K562 (cell line): Measurements from ENCODE around the gene PTOV1. TPM values are rescaled to one million over a fixed set of nuclear protein-coding genes. Genes with fewer than 3 reads are reported as not detected.

Source experiments
- CBFA2T2 ChIP-seq: fragments of 450-650 bp; conservative IDR thresholded peaks from 2 replicates; pipeline ENCODE4 v1.6.1; 2017; ENCODE audit warnings: mild to moderate bottlenecking
- CCAR2 ChIP-seq: fragments of 200-400 bp; formaldehyde crosslinking; IDR thresholded peaks from 2 replicates; pipeline ENCODE4 v1.6.1; 2017; ENCODE audit warnings: mild to moderate bottlenecking, low read depth, low read length
- GABPB2 ChIP-seq: fragments of 250-450 bp; sonication (Bioruptor Pico); conservative IDR thresholded peaks from 2 replicates; pipeline ENCODE4 v1.5.1; 2021; ENCODE audit warnings: mild to moderate bottlenecking
- GTF2E2 ChIP-seq: fragments of 200-800 bp; sonication (Bioruptor generic); IDR thresholded peaks from 2 replicates; pipeline ENCODE4 v1.6.1; 2016; ENCODE audit warnings: missing genetic modification characterization, missing compliant biosample characterization
- MCM7 ChIP-seq, 2 experiments: fragments of 450-650 bp; IDR thresholded peaks; 2 replicates each; pipeline ENCODE4 v1.6.1; 2016 to 2018
- MEF2A ChIP-seq: IDR thresholded peaks from 2 replicates; pipeline ENCODE4 v1.6.1; 2011; ENCODE audit warnings: low read depth, mild to moderate bottlenecking, low read length, moderate library complexity; ENCODE audit not compliant: control insufficient read depth
- MTA1 ChIP-seq: fragments of 450-650 bp; IDR thresholded peaks from 2 replicates; pipeline ENCODE4 v1.6.1; 2017; ENCODE audit warnings: borderline replicate concordance
- NFIX ChIP-seq: fragments of 250-450 bp; sonication (Bioruptor Pico); IDR thresholded peaks from 2 replicates; pipeline ENCODE4 v1.4.0; 2020; ENCODE audit warnings: low read depth, mild to moderate bottlenecking, moderate library complexity
- PURB ChIP-seq: sonication (generic); formaldehyde crosslinking; IDR thresholded peaks from 2 replicates; pipeline ENCODE4 v1.9.0; 2021; ENCODE audit warnings: low read depth, mild to moderate bottlenecking, missing genetic modification reagents
- RB1 ChIP-seq: fragments of 450-650 bp; IDR thresholded peaks from 2 replicates; pipeline ENCODE4 v1.6.1; 2017; ENCODE audit warnings: low read depth, mild to moderate bottlenecking
- RBM14 ChIP-seq: fragments of 200-400 bp; formaldehyde crosslinking; IDR thresholded peaks from 2 replicates; pipeline ENCODE4 v1.6.1; 2018; ENCODE audit warnings: low read depth, mild to moderate bottlenecking, low read length, moderate library complexity, borderline replicate concordance; ENCODE audit not compliant: insufficient read depth
- RBM34 ChIP-seq: fragments of 200-400 bp; formaldehyde crosslinking; IDR thresholded peaks from 2 replicates; pipeline ENCODE4 v1.6.1; 2018; ENCODE audit warnings: low read length, borderline replicate concordance; ENCODE audit not compliant: insufficient read depth
- SETDB1 ChIP-seq: IDR thresholded peaks from one replicate; pipeline ENCODE4 v1.6.1; 2012; ENCODE audit warnings: low read length, control low read depth, inconsistent platforms
- SPI1 ChIP-seq: IDR thresholded peaks from 2 replicates; pipeline ENCODE4 v1.6.1; 2011; ENCODE audit warnings: low read depth, low read length, control low read depth, borderline replicate concordance
- TBL1XR1 ChIP-seq, 2 experiments: IDR thresholded peaks; 2 replicates each; pipeline ENCODE4 v1.6.1; 2012; ENCODE audit warnings: improper control_type of control experiment in 2 of 2, low read length in 2 of 2, mild to moderate bottlenecking in 1 of 2
- TCF7 ChIP-seq: sonication (generic); IDR thresholded peaks from 2 replicates; pipeline ENCODE4 v1.6.1; 2016; ENCODE audit warnings: antibody characterized with exemption, borderline replicate concordance
- WHSC1 ChIP-seq: IDR thresholded peaks from one replicate; pipeline ENCODE4 v1.6.1; 2012; ENCODE audit warnings: low read length, control low read depth, inconsistent platforms
- YBX1 ChIP-seq: fragments of 450-650 bp; IDR thresholded peaks from 2 replicates; pipeline ENCODE4 v1.7.1; 2016; ENCODE audit warnings: mild to moderate bottlenecking
- ZNF12 ChIP-seq: sonication (generic); formaldehyde crosslinking; IDR thresholded peaks from 2 replicates; pipeline ENCODE4 v1.4.0; 2020; ENCODE audit warnings: mild to moderate bottlenecking, missing genetic modification reagents
- ZNF175 ChIP-seq: fragments of 200-800 bp; sonication (Bioruptor generic); IDR thresholded peaks from 2 replicates; pipeline ENCODE4 v1.6.1; 2016; ENCODE audit warnings: low read depth, mild to moderate bottlenecking, missing genetic modification characterization, missing compliant biosample characterization
- polyA plus RNA-seq, 8 experiments: library from polyadenylated mRNA; depleted of rRNA in 4 of 8; stranded (reverse) in 5 of 8; unstranded in 3 of 8; fragments of >200 nt; fragmentation: Nextera tagmentation in 2 of 8; fragmentation: Illumina TruSeq in 1 of 8; extraction: Ambion mirVana in 2 of 8; extraction: Trizol in 1 of 8; gene quantifications; 2 replicates each; pipeline versions ENCODE4 v1.2.1 to v1.2.3, GENCODE V29; 2011 to 2014; ENCODE audit warnings: inconsistent platforms in 1 of 8, missing spikeins in 1 of 8
- total RNA-seq, 7 experiments: library from RNA; depleted of rRNA in 6 of 7; stranded (reverse); fragments of >200 nt in 6 of 7; fragmentation: Illumina TruSeq in 2 of 7; extraction: Trizol in 2 of 7; gene quantifications; 2 replicates each; pipeline versions ENCODE4 v1.2.1 to v1.2.3, GENCODE V29; 2011 to 2021; ENCODE audit warnings: low replicate concordance in 1 of 7
- TF ChIP-seq, protein P1 (sequence below): fragments of 250-450 bp; sonication (Bioruptor Pico); IDR thresholded peaks from 2 replicates; pipeline ENCODE4 v1.9.0; 2021; ENCODE audit warnings: mild to moderate bottlenecking, inconsistent platforms
- TF ChIP-seq, protein P2 (sequence below): fragments of 450-650 bp; formaldehyde crosslinking; IDR thresholded peaks from 2 replicates; pipeline ENCODE4 v1.4.0; 2020; ENCODE audit warnings: mild to moderate bottlenecking, moderate library complexity
- TF ChIP-seq, protein P3 (sequence below): fragments of 450-650 bp; formaldehyde crosslinking; IDR thresholded peaks from 2 replicates; pipeline ENCODE4 v1.4.0; 2020; ENCODE audit warnings: mild to moderate bottlenecking
- TF ChIP-seq, protein P4 (sequence below), 2 experiments: fragments of 450-650 bp in 1 of 2; IDR thresholded peaks; 2 replicates each; pipeline ENCODE4 v1.6.1; 2011 to 2017; ENCODE audit warnings: low read depth in 2 of 2, antibody characterized with exemption in 1 of 2, borderline replicate concordance in 1 of 2, low read length in 1 of 2, mild to moderate bottlenecking in 1 of 2, mixed read lengths in 1 of 2; ENCODE audit not compliant: control insufficient read depth in 1 of 2

PTOV1 gene
- total and polyA plus RNA-seq, 9 of the 15 experiments (the other 6 are each of a cell fraction or from before 2014, with no cell fraction given): 4.9 to 169 (median 43.5) TPM

DNA sequence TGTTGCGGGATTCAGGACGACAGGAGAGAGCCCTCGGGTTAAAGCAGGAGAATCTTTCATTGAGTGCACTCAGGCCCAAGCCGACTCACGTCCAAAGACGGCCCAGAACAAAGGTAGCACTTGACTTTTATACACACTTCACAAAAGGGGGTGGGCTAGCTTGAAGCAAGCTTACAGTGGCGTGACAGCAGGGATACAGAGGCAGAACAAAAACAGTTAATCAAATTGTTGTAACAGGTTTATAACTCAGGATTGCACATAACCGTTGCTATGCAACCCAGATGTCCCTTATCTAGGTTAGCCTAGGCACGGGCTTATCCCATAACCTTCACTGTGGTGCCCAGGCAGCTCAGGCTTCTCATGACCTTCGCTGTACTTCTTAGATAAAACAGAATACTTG, 30.8 kb upstream of the PTOV1 start (continued):
- TF ChIP-seq MCM7 (IDR thresholded peaks at IDR 0.05): no peak
- TF ChIP-seq MTA1: no peak
- no peak for TF ChIP-seq NFIX
- TF ChIP-seq, protein P1, sequence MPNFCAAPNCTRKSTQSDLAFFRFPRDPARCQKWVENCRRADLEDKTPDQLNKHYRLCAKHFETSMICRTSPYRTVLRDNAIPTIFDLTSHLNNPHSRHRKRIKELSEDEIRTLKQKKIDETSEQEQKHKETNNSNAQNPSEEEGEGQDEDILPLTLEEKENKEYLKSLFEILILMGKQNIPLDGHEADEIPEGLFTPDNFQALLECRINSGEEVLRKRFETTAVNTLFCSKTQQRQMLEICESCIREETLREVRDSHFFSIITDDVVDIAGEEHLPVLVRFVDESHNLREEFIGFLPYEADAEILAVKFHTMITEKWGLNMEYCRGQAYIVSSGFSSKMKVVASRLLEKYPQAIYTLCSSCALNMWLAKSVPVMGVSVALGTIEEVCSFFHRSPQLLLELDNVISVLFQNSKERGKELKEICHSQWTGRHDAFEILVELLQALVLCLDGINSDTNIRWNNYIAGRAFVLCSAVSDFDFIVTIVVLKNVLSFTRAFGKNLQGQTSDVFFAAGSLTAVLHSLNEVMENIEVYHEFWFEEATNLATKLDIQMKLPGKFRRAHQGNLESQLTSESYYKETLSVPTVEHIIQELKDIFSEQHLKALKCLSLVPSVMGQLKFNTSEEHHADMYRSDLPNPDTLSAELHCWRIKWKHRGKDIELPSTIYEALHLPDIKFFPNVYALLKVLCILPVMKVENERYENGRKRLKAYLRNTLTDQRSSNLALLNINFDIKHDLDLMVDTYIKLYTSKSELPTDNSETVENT (CRISPR knock-in tag): no peak
- TF ChIP-seq CBFA2T2: peak; percentile 65
- no peak for TF ChIP-seq SETDB1
- no peak for TF ChIP-seq MEF2A
- TF ChIP-seq CCAR2: no peak
- TF ChIP-seq, protein P2, sequence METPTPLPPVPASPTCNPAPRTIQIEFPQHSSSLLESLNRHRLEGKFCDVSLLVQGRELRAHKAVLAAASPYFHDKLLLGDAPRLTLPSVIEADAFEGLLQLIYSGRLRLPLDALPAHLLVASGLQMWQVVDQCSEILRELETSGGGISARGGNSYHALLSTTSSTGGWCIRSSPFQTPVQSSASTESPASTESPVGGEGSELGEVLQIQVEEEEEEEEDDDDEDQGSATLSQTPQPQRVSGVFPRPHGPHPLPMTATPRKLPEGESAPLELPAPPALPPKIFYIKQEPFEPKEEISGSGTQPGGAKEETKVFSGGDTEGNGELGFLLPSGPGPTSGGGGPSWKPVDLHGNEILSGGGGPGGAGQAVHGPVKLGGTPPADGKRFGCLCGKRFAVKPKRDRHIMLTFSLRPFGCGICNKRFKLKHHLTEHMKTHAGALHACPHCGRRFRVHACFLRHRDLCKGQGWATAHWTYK: no peak
- no peak for TF ChIP-seq SPI1
- no peak for TF ChIP-seq ZNF175 (CRISPR knock-in tag)
- TF ChIP-seq, protein P3, sequence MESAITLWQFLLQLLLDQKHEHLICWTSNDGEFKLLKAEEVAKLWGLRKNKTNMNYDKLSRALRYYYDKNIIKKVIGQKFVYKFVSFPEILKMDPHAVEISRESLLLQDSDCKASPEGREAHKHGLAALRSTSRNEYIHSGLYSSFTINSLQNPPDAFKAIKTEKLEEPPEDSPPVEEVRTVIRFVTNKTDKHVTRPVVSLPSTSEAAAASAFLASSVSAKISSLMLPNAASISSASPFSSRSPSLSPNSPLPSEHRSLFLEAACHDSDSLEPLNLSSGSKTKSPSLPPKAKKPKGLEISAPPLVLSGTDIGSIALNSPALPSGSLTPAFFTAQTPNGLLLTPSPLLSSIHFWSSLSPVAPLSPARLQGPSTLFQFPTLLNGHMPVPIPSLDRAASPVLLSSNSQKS (CRISPR knock-in tag): no peak
- TF ChIP-seq GABPB2 (CRISPR knock-in tag): no peak
- no peak for TF ChIP-seq YBX1
- no peak for TF ChIP-seq RBM34
- TF ChIP-seq, protein P4, sequence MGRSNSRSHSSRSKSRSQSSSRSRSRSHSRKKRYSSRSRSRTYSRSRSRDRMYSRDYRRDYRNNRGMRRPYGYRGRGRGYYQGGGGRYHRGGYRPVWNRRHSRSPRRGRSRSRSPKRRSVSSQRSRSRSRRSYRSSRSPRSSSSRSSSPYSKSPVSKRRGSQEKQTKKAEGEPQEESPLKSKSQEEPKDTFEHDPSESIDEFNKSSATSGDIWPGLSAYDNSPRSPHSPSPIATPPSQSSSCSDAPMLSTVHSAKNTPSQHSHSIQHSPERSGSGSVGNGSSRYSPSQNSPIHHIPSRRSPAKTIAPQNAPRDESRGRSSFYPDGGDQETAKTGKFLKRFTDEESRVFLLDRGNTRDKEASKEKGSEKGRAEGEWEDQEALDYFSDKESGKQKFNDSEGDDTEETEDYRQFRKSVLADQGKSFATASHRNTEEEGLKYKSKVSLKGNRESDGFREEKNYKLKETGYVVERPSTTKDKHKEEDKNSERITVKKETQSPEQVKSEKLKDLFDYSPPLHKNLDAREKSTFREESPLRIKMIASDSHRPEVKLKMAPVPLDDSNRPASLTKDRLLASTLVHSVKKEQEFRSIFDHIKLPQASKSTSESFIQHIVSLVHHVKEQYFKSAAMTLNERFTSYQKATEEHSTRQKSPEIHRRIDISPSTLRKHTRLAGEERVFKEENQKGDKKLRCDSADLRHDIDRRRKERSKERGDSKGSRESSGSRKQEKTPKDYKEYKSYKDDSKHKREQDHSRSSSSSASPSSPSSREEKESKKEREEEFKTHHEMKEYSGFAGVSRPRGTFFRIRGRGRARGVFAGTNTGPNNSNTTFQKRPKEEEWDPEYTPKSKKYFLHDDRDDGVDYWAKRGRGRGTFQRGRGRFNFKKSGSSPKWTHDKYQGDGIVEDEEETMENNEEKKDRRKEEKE (IDR thresholded peaks at IDR 0.05; ENCODE audit: borderline replicate concordance in 1 of 2, control insufficient read depth in 1 of 2, low read depth in 2 of 2, low read length in 1 of 2): no peak
- no peak for TF ChIP-seq GTF2E2
- no peak for TF ChIP-seq RB1
- no peak for TF ChIP-seq RBM14
- TF ChIP-seq WHSC1: no peak
- no peak for TF ChIP-seq TCF7
- TF ChIP-seq ZNF12: no peak
- TF ChIP-seq TBL1XR1 (IDR thresholded peaks at IDR 0.05; ENCODE audit: low read length in 2 of 2): no peak
- no peak for TF ChIP-seq PURB
